ENCODE data around the gene FAM13C. TPM values are rescaled to one million over a fixed set of nuclear protein-coding genes. Genes with fewer than 3 reads are reported as not detected.
A peak's percentile ranks its signal among the peaks of the same experiment; 100 is the strongest.

Gene FAM13C
- total and polyA plus RNA-seq, 2 experiments from 2014 or later, result 7.2 to 13.4 TPM

DNA sequence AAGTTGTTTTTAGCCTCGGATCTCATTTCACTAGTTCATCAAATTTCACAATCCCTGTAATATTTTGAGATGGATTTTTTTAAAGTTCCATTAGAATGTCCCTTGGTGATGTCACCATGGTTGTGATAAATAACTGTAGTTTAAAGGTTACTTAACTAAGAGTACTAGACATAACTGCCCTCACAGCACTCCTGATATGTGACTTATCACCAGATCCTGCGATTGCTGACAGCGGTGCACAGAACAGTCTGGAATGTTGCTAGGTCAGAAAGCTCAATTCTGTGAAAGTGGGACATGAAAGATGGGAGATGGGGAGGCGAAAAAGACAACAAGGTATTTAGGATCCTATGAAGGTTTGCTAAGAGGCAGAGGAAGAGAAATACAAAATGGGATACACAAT, 40.2 kb downstream of the FAM13C start:
- Histone ChIP-seq H3K27me3 (no peaks in the 10 kb centered on the region), H3K27ac (peak overlapping the region; percentile 34), H3K4me1 (ENCODE audit: low read depth) (peaks cover 28% of the 10 kb centered on the region), H3K36me3 (no peaks in the 10 kb centered on the region), H3K9me3 (ENCODE audit: low read depth) (no peaks in the 10 kb centered on the region), H3K4me3 (no peak overlapping the region)
- TF ChIP-seq, protein P1, sequence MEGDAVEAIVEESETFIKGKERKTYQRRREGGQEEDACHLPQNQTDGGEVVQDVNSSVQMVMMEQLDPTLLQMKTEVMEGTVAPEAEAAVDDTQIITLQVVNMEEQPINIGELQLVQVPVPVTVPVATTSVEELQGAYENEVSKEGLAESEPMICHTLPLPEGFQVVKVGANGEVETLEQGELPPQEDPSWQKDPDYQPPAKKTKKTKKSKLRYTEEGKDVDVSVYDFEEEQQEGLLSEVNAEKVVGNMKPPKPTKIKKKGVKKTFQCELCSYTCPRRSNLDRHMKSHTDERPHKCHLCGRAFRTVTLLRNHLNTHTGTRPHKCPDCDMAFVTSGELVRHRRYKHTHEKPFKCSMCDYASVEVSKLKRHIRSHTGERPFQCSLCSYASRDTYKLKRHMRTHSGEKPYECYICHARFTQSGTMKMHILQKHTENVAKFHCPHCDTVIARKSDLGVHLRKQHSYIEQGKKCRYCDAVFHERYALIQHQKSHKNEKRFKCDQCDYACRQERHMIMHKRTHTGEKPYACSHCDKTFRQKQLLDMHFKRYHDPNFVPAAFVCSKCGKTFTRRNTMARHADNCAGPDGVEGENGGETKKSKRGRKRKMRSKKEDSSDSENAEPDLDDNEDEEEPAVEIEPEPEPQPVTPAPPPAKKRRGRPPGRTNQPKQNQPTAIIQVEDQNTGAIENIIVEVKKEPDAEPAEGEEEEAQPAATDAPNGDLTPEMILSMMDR (IDR thresholded peaks at IDR 0.05; ENCODE audit: low read depth, low read length), result no peak
- DNase-seq (ENCODE audit: low read depth in 1 of 2, low spot score in 1 of 2), result no peak

DNA sequence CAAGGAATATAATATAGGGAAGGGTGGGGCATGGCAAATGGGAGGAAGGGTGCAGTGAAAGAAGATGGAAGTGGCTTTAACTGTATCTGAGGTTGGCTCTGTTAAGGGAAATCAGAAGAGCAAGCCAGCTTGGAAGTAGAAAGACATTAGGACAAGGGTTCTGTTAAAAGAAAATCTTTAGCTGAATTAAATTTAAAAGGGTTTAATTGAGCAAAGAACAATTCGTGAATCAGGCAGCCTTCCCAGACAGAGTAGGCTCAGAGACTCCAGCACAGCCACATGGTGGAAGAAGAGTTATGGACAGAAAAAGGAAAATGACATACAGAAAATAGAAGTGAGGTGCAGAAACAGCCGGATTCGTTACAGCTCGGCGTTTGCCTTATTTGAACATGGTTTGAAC, 42.0 kb downstream of the FAM13C start:
- H3K4me1 ChIP-seq (ENCODE audit: low read depth), result peaks cover 25% of the 10 kb centered on the region
- DNase-seq (ENCODE audit: low read depth in 1 of 2, low spot score in 1 of 2), result no peak
- H3K36me3 ChIP-seq, result no peaks in the 10 kb centered on the region
- no peaks in the 10 kb centered on the region for H3K27me3 ChIP-seq
- no peaks in the 10 kb centered on the region for H3K9me3 ChIP-seq (ENCODE audit: low read depth)
- no peak overlapping the region for H3K4me3 ChIP-seq
- no peak overlapping the region for H3K27ac ChIP-seq
- TF ChIP-seq, protein P1 (IDR thresholded peaks at IDR 0.05; ENCODE audit: low read depth, low read length), result no peak

DNA sequence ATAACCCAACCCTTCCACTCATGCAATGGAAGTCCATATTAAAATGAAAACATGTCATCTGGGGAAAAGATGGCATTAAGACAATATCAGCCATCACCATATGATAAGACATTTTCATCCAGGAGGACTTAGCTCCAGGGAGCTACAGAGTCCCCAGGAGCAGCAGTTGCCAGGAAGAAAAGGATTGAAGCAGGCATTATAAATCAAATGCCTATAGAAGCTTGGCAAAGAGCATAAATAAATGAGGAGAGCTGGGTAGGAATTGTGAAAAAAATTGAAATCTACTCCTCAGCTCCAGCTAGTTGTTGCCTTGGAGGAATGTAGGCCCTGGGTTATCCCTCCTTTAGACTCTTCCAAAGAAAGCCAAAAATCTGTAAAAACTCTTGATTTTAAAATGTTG, 42.5 kb downstream of the FAM13C start:
- TF ChIP-seq, protein P1 (IDR thresholded peaks at IDR 0.05; ENCODE audit: low read depth, low read length), result no peak
- no peak for DNase-seq (ENCODE audit: low read depth in 1 of 2, low spot score in 1 of 2)
- Histone ChIP-seq H3K4me3 (no peak overlapping the region), H3K9me3 (ENCODE audit: low read depth) (no peaks in the 10 kb centered on the region), H3K36me3 (no peaks in the 10 kb centered on the region), H3K4me1 (ENCODE audit: low read depth) (peaks cover 22% of the 10 kb centered on the region), H3K27ac (no peak overlapping the region), H3K27me3 (no peaks in the 10 kb centered on the region)

DNA sequence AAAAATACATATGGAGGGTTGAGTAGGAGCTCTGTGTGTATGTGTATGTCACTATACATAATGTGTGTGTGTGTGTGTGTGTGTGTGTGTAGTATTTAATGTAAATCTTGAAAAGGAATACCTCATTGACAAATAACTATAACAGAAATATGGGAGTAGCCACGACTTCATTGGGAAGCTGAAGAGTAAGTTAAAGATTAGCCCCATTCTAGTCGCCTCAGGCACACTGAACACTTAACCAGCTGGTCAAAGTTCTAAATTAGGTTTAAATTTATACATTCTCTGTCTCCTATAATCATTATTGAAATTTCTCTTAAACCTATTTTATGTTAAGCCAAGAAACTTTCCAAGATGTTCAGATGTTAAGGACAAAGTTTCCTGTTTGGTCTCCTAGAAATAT, 45.3 kb downstream of the FAM13C start:
- no peaks in the 10 kb centered on the region for H3K27me3 ChIP-seq
- no peak overlapping the region for H3K27ac ChIP-seq
- no peaks in the 10 kb centered on the region for H3K36me3 ChIP-seq
- DNase-seq (ENCODE audit: low read depth in 1 of 2, low spot score in 1 of 2), result no peak
- no peaks in the 10 kb centered on the region for H3K9me3 ChIP-seq (ENCODE audit: low read depth)
- TF ChIP-seq, protein P1 (IDR thresholded peaks at IDR 0.05; ENCODE audit: low read depth, low read length), result no peak
- H3K4me1 ChIP-seq (ENCODE audit: low read depth), result peaks cover 7% of the 10 kb centered on the region
- no peak overlapping the region for H3K4me3 ChIP-seq

DNA sequence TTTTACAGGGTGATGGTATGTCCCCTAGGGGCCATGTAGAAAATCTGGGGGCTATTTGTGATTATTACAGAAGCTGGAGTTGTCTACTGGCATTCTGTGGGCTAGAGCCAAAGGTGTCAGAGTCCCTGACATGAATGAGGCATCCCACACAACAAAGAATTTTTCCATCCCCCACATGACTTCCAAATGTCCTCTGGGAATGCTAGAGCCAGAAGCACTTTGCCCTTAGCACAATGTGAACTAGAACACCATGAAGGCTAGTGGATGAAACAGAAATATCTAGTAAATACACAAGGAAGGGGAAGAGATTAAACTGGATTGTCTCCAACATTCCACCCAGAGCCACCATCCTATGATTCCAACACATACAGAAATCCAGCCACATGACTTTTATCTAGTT, 46.9 kb downstream of the FAM13C start:
- TF ChIP-seq, protein P1 (IDR thresholded peaks at IDR 0.05; ENCODE audit: low read depth, low read length), result no peak
- no peak overlapping the region for H3K4me3 ChIP-seq
- DNase-seq (ENCODE audit: low read depth in 1 of 2, low spot score in 1 of 2), result peak; percentile 27 to 32
- H3K27ac ChIP-seq, result no peak overlapping the region
- H3K4me1 ChIP-seq (ENCODE audit: low read depth), result peaks cover 2% of the 10 kb centered on the region
- no peaks in the 10 kb centered on the region for H3K36me3 ChIP-seq
- H3K27me3 ChIP-seq, result no peaks in the 10 kb centered on the region
- H3K9me3 ChIP-seq (ENCODE audit: low read depth), result no peaks in the 10 kb centered on the region

DNA sequence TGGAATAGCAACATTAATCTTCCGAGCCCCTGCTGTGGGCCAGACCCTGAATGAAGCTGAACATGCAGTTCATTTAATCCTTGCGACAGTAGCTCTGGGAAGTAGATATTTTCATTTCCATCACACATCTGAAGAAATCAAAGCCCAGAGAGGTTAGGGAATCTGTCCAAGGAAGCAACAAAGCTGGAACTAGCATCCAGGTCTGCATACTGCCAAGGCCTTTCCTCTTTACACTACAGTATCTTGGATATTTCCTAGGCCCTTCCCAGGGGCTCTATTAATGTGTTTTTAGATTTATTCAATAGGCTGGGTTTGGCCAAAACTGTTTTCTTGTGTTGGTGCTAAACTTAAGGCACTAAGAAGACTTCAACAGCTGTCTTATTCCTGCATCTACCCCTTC, 48.1 kb downstream of the FAM13C start:
- Histone ChIP-seq H3K4me3 (no peak overlapping the region), H3K9me3 (ENCODE audit: low read depth) (no peaks in the 10 kb centered on the region), H3K36me3 (no peaks in the 10 kb centered on the region), H3K4me1 (ENCODE audit: low read depth) (peaks cover 2% of the 10 kb centered on the region), H3K27ac (no peak overlapping the region), H3K27me3 (no peaks in the 10 kb centered on the region)
- DNase-seq (ENCODE audit: low read depth in 1 of 2, low spot score in 1 of 2), result no peak
- TF ChIP-seq, protein P1 (IDR thresholded peaks at IDR 0.05; ENCODE audit: low read depth, low read length), result no peak
